Vagina (tissue), 2 donors: Measurements from ENCODE around the gene LZTR1. TPM values are rescaled to one million over a fixed set of nuclear protein-coding genes. Genes with fewer than 3 reads are reported as not detected.

Experiments used
- DNase-seq, 2 donors: peaks; one replicate each; pipeline ENCODE4 v3.0.0-alpha.2; 2017; ENCODE audit errors: extremely low spot score in 2 of 2
- H3K27ac ChIP-seq: fragments of 200-600 bp; sonication (generic); one replicate; pipeline ENCODE4 v1.5.1; 2019
- H3K27me3 ChIP-seq: fragments of 200-600 bp; sonication (generic); one replicate; pipeline ENCODE4 v1.5.1; 2019
- H3K36me3 ChIP-seq, 2 donors: fragments of 200-600 bp; sonication (generic); one replicate each; pipeline ENCODE4 v1.5.1; 2017 to 2019
- H3K4me1 ChIP-seq: fragments of 200-600 bp; sonication (generic); one replicate; pipeline ENCODE4 v1.5.1; 2019
- H3K4me3 ChIP-seq, 2 donors: fragments of 200-600 bp; sonication (generic); 1 replicate in 1 of 2; 2 replicates in 1 of 2; pipeline ENCODE4 v1.5.1; 2016 to 2019
- H3K9me3 ChIP-seq: fragments of 200-600 bp; sonication (generic); one replicate; pipeline ENCODE4 v1.5.1; 2019
- CTCF ChIP-seq, 3 experiments: fragments of 450-650 bp in 2 of 3; fragments of 200-600 bp in 1 of 3; sonication (generic) in 1 of 3; IDR thresholded peaks; one replicate each; pipeline ENCODE4 v1.5.1; 2017 to 2019; ENCODE audit warnings: antibody characterized with exemption in 3 of 3, mild to moderate bottlenecking in 2 of 3, moderate library complexity in 2 of 3
- POLR2A ChIP-seq, 2 donors: fragments of 450-650 bp; IDR thresholded peaks; one replicate each; pipeline ENCODE4 v1.6.1; 2017; ENCODE audit warnings: antibody characterized with exemption in 2 of 2, mild to moderate bottlenecking in 2 of 2, moderate library complexity in 2 of 2
- POLR2AphosphoS5 ChIP-seq, 2 donors: sonication (generic); formaldehyde crosslinking; IDR thresholded peaks; one replicate each; pipeline ENCODE4 v1.9.0; 2017; ENCODE audit warnings: antibody characterized with exemption in 2 of 2, mild to moderate bottlenecking in 2 of 2, low read depth in 1 of 2; ENCODE audit not compliant: insufficient read depth in 1 of 2
- intact Hi-C: fragments of 100-400 bp; cut with DNase I; formaldehyde crosslinking; loops from one replicate; pipeline ENCODE4 v1.15.1; 2023
- total RNA-seq: library from RNA; depleted of rRNA; stranded (reverse); fragments of >200 nt; gene quantifications from one replicate; pipeline ENCODE4 v1.2.3, GENCODE V29; 2016

The LZTR1 gene
- total RNA-seq, 1 donor from 2014 or later = 61.9 TPM

GRCh38 chr22:20993304-20994127 is 11.4 kb downstream of the LZTR1 start:
- Histone ChIP-seq H3K27me3 (no peaks in the 10 kb centered on the region), H3K36me3 (peaks cover 0 to 33% of the 10 kb centered on the region in 2 donors), H3K27ac (no peak overlapping the region), H3K4me3 (no peak overlapping the region), H3K9me3 (no peaks in the 10 kb centered on the region), H3K4me1 (no peaks in the 10 kb centered on the region)
- intact Hi-C loops = no loop called here
- no peak for TF ChIP-seq CTCF (IDR thresholded peaks at IDR 0.05)
- TF ChIP-seq POLR2A (IDR thresholded peaks at IDR 0.05) = no peak
- TF ChIP-seq POLR2AphosphoS5 (IDR thresholded peaks at IDR 0.05; ENCODE audit: insufficient read depth in 1 of 2, low read depth in 1 of 2) = no peak
- DNase-seq = no peak

GRCh38 chr22:20994128-20994901 is 12.2 kb downstream of the LZTR1 start:
- no peak for TF ChIP-seq POLR2AphosphoS5 (IDR thresholded peaks at IDR 0.05; ENCODE audit: insufficient read depth in 1 of 2, low read depth in 1 of 2)
- TF ChIP-seq POLR2A (IDR thresholded peaks at IDR 0.05) = no peak
- no peak for TF ChIP-seq CTCF (IDR thresholded peaks at IDR 0.05)
- peaks cover under 1% of the 10 kb centered on the region for H3K4me1 ChIP-seq
- peaks cover 0 to 36% of the 10 kb centered on the region in 2 donors for H3K36me3 ChIP-seq
- H3K27me3 ChIP-seq = no peaks in the 10 kb centered on the region
- no peak overlapping the region for H3K27ac ChIP-seq
- H3K4me3 ChIP-seq = no peak overlapping the region
- intact Hi-C loops = no loop called here
- no peak for DNase-seq
- no peaks in the 10 kb centered on the region for H3K9me3 ChIP-seq

GRCh38 chr22:20994902-20995241 is 12.8 kb downstream of the LZTR1 start:
- no peak overlapping the region for H3K27ac ChIP-seq
- intact Hi-C loops = no loop called here
- TF ChIP-seq POLR2AphosphoS5 (IDR thresholded peaks at IDR 0.05; ENCODE audit: insufficient read depth in 1 of 2, low read depth in 1 of 2) (no peak), CTCF (IDR thresholded peaks at IDR 0.05) (no peak), POLR2A (IDR thresholded peaks at IDR 0.05) (no peak)
- peaks cover 0 to 41% of the 10 kb centered on the region in 2 donors for H3K36me3 ChIP-seq
- DNase-seq = no peak
- H3K27me3 ChIP-seq = no peaks in the 10 kb centered on the region
- H3K4me1 ChIP-seq = peaks cover 6% of the 10 kb centered on the region
- no peaks in the 10 kb centered on the region for H3K9me3 ChIP-seq
- no peak overlapping the region for H3K4me3 ChIP-seq

- TF ChIP-seq POLR2A (IDR thresholded peaks at IDR 0.05) = no peak
- no peak for TF ChIP-seq CTCF (IDR thresholded peaks at IDR 0.05)
- no peak for TF ChIP-seq POLR2AphosphoS5 (IDR thresholded peaks at IDR 0.05; ENCODE audit: insufficient read depth in 1 of 2, low read depth in 1 of 2)
- H3K27me3 ChIP-seq = no peaks in the 10 kb centered on the region
- intact Hi-C loops = no loop called here
- DNase-seq = no peak
- no peak overlapping the region for H3K4me3 ChIP-seq
- peaks cover 0 to 47% of the 10 kb centered on the region in 2 donors for H3K36me3 ChIP-seq
- no peaks in the 10 kb centered on the region for H3K9me3 ChIP-seq
- no peak overlapping the region for H3K27ac ChIP-seq
- peaks cover 12% of the 10 kb centered on the region for H3K4me1 ChIP-seq
These were observed 13.4 kb downstream of the LZTR1 start for GRCh38 chr22:20995329-20996030.
